Measurements from ENCODE around the gene AURKA.

AURKA gene

GRCh38 chr20:56368351-56369134 lies 23.5 kb downstream of the AURKA start:
- H3K9me3 ChIP-seq (replicated peaks; ENCODE audit: low read length) = no peaks in the 10 kb centered on the region
- H3K27me3 ChIP-seq (ENCODE audit: control insufficient read depth, insufficient read depth, low read length) = no peaks in the 10 kb centered on the region
- H3K4me1 ChIP-seq (ENCODE audit: control insufficient read depth, insufficient read depth, low read length) = no peaks in the 10 kb centered on the region
- peaks cover 42% of the 10 kb centered on the region for H3K36me3 ChIP-seq (ENCODE audit: insufficient read depth, low read length)
- no peak overlapping the region for H3K4me3 ChIP-seq (ENCODE audit: low read length)
- H3K9ac ChIP-seq (ENCODE audit: low read depth, low read length) = no peak overlapping the region
- H3K4me2 ChIP-seq (ENCODE audit: low read length) = no peak overlapping the region

- Histone ChIP-seq H3K9me3 (replicated peaks; ENCODE audit: low read length) (no peaks in the 10 kb centered on the region), H3K4me1 (ENCODE audit: control insufficient read depth, insufficient read depth, low read length) (peaks cover 15% of the 10 kb centered on the region), H3K27me3 (ENCODE audit: control insufficient read depth, insufficient read depth, low read length) (no peaks in the 10 kb centered on the region), H3K9ac (ENCODE audit: low read depth, low read length) (no peak overlapping the region), H3K4me3 (ENCODE audit: low read length) (no peak overlapping the region), H3K36me3 (ENCODE audit: insufficient read depth, low read length) (peaks cover 17% of the 10 kb centered on the region), H3K4me2 (ENCODE audit: low read length) (no peak overlapping the region)
Measured at GRCh38 chr20:56363491-56363890, 28.5 kb downstream of the AURKA start.

GRCh38 chr20:56362833-56363413 lies 29.1 kb downstream of the AURKA start:
- peaks cover 21% of the 10 kb centered on the region for H3K4me1 ChIP-seq (ENCODE audit: control insufficient read depth, insufficient read depth, low read length)
- no peaks in the 10 kb centered on the region for H3K27me3 ChIP-seq (ENCODE audit: control insufficient read depth, insufficient read depth, low read length)
- H3K4me2 ChIP-seq (ENCODE audit: low read length) = no peak overlapping the region
- H3K9ac ChIP-seq (ENCODE audit: low read depth, low read length) = no peak overlapping the region
- H3K9me3 ChIP-seq (replicated peaks; ENCODE audit: low read length) = no peaks in the 10 kb centered on the region
- no peak overlapping the region for H3K4me3 ChIP-seq (ENCODE audit: low read length)
- H3K36me3 ChIP-seq (ENCODE audit: insufficient read depth, low read length) = peaks cover 12% of the 10 kb centered on the region

- H3K4me3 ChIP-seq (ENCODE audit: low read length) = no peak overlapping the region
- no peaks in the 10 kb centered on the region for H3K27me3 ChIP-seq (ENCODE audit: control insufficient read depth, insufficient read depth, low read length)
- no peak overlapping the region for H3K4me2 ChIP-seq (ENCODE audit: low read length)
- H3K4me1 ChIP-seq (ENCODE audit: control insufficient read depth, insufficient read depth, low read length) = peaks cover 23% of the 10 kb centered on the region
- H3K36me3 ChIP-seq (ENCODE audit: insufficient read depth, low read length) = peaks cover 9% of the 10 kb centered on the region
- no peak overlapping the region for H3K9ac ChIP-seq (ENCODE audit: low read depth, low read length)
- no peaks in the 10 kb centered on the region for H3K9me3 ChIP-seq (replicated peaks; ENCODE audit: low read length)
Measured at GRCh38 chr20:56361900-56362299, 30.1 kb downstream of the AURKA start.

- Histone ChIP-seq H3K27me3 (ENCODE audit: control insufficient read depth, insufficient read depth, low read length) (no peaks in the 10 kb centered on the region), H3K9ac (ENCODE audit: low read depth, low read length) (no peak overlapping the region), H3K4me1 (ENCODE audit: control insufficient read depth, insufficient read depth, low read length) (peaks cover 23% of the 10 kb centered on the region)
Measured at GRCh38 chr20:56360908-56361205, 31.2 kb downstream of the AURKA start.

GRCh38 chr20:56360133-56360907 lies 31.7 kb downstream of the AURKA start:
- Histone ChIP-seq H3K9me3 (replicated peaks; ENCODE audit: low read length) (no peaks in the 10 kb centered on the region), H3K4me3 (ENCODE audit: low read length) (peak overlapping the region; percentile 86), H3K4me2 (ENCODE audit: low read length) (peak overlapping the region; percentile 96), H3K9ac (ENCODE audit: low read depth, low read length) (peak overlapping the region; percentile 84), H3K27me3 (ENCODE audit: control insufficient read depth, insufficient read depth, low read length) (no peaks in the 10 kb centered on the region), H3K4me1 (ENCODE audit: control insufficient read depth, insufficient read depth, low read length) (peaks cover 23% of the 10 kb centered on the region), H3K36me3 (ENCODE audit: insufficient read depth, low read length) (peaks cover 4% of the 10 kb centered on the region)

More at GRCh38 chr20:56360908-56361205, 31.2 kb downstream of the AURKA start:
- H3K4me2 ChIP-seq (ENCODE audit: low read length) = no peak overlapping the region
- H3K36me3 ChIP-seq (ENCODE audit: insufficient read depth, low read length) = peaks cover 4% of the 10 kb centered on the region
- H3K4me3 ChIP-seq (ENCODE audit: low read length) = no peak overlapping the region
- no peaks in the 10 kb centered on the region for H3K9me3 ChIP-seq (replicated peaks; ENCODE audit: low read length)

GRCh38 chr20:56359212-56360132 lies 32.5 kb downstream of the AURKA start:
- H3K9me3 ChIP-seq (replicated peaks; ENCODE audit: low read length) = no peaks in the 10 kb centered on the region
- peak overlapping the region; percentile 96 for H3K4me2 ChIP-seq (ENCODE audit: low read length)
- H3K4me3 ChIP-seq (ENCODE audit: low read length) = peak overlapping the region; percentile 86
- H3K36me3 ChIP-seq (ENCODE audit: insufficient read depth, low read length) = peaks cover 4% of the 10 kb centered on the region
- H3K9ac ChIP-seq (ENCODE audit: low read depth, low read length) = peak overlapping the region; percentile 84
- H3K27me3 ChIP-seq (ENCODE audit: control insufficient read depth, insufficient read depth, low read length) = no peaks in the 10 kb centered on the region
- peaks cover 23% of the 10 kb centered on the region for H3K4me1 ChIP-seq (ENCODE audit: control insufficient read depth, insufficient read depth, low read length)

GRCh38 chr20:56358600-56359211 lies 33.3 kb downstream of the AURKA start, which contains the start of gene FAM210B:
Gene FAM210B, plus strand, starts transcription at chr20:56358974. Its CDS starts 32 bp downstream, at chr20:56359006.
- Histone ChIP-seq H3K27me3 (ENCODE audit: control insufficient read depth, insufficient read depth, low read length) (no peaks in the 10 kb centered on the region), H3K4me3 (ENCODE audit: low read length) (peak within 1 kb of the TSS; percentile 86), H3K4me2 (ENCODE audit: low read length) (peak within 1 kb of the TSS; percentile 96), H3K36me3 (ENCODE audit: insufficient read depth, low read length) (peaks cover 4% of the 10 kb centered on the region), H3K9ac (ENCODE audit: low read depth, low read length) (peak within 1 kb of the TSS; percentile 84), H3K9me3 (replicated peaks; ENCODE audit: low read length) (no peaks in the 10 kb centered on the region), H3K4me1 (ENCODE audit: control insufficient read depth, insufficient read depth, low read length) (peaks cover 23% of the 10 kb centered on the region)

GRCh38 chr20:56358070-56358469 lies 33.9 kb downstream of the AURKA start:
- H3K4me1 ChIP-seq (ENCODE audit: control insufficient read depth, insufficient read depth, low read length) = peaks cover 20% of the 10 kb centered on the region
- peaks cover 5% of the 10 kb centered on the region for H3K27me3 ChIP-seq (ENCODE audit: control insufficient read depth, insufficient read depth, low read length)
- no peaks in the 10 kb centered on the region for H3K9me3 ChIP-seq (replicated peaks; ENCODE audit: low read length)
- peaks cover 4% of the 10 kb centered on the region for H3K36me3 ChIP-seq (ENCODE audit: insufficient read depth, low read length)
- H3K9ac ChIP-seq (ENCODE audit: low read depth, low read length) = no peak overlapping the region
- H3K4me2 ChIP-seq (ENCODE audit: low read length) = peak overlapping the region; percentile 96
- peak overlapping the region; percentile 86 for H3K4me3 ChIP-seq (ENCODE audit: low read length)

- Histone ChIP-seq H3K36me3 (ENCODE audit: insufficient read depth, low read length) (no peaks in the 10 kb centered on the region), H3K4me3 (ENCODE audit: low read length) (no peak overlapping the region), H3K4me2 (ENCODE audit: low read length) (no peak overlapping the region), H3K4me1 (ENCODE audit: control insufficient read depth, insufficient read depth, low read length) (peaks cover 6% of the 10 kb centered on the region), H3K9me3 (replicated peaks; ENCODE audit: low read length) (no peaks in the 10 kb centered on the region), H3K9ac (ENCODE audit: low read depth, low read length) (no peak overlapping the region), H3K27me3 (ENCODE audit: control insufficient read depth, insufficient read depth, low read length) (peaks cover 18% of the 10 kb centered on the region)
Measured at GRCh38 chr20:56353356-56353755, 38.7 kb downstream of the AURKA start.
